SJSA1 (cell line): ENCODE data around the gene C1QTNF2. TPM values are rescaled to one million over a fixed set of nuclear protein-coding genes. Genes with fewer than 3 reads are reported as not detected.

Source experiments
- DNase-seq, 2 experiments: peaks; one replicate each; pipeline ENCODE4 v3.0.0-alpha.2; 2015 to 2020; ENCODE audit warnings: low spot score in 2 of 2, low read depth in 1 of 2
- H3K27ac ChIP-seq: fragments of 250-450 bp; sonication (Bioruptor Pico); 2 replicates; pipeline ENCODE4 v1.5.1; 2020; ENCODE audit warnings: mild to moderate bottlenecking, moderate library complexity
- H3K27me3 ChIP-seq: fragments of 250-450 bp; sonication (Bioruptor Pico); replicated peaks from 2 replicates; pipeline ENCODE4 v1.5.1; 2020; ENCODE audit warnings: mild to moderate bottlenecking, moderate library complexity
- H3K36me3 ChIP-seq: fragments of 250-450 bp; sonication (Bioruptor Pico); 2 replicates; pipeline ENCODE4 v1.5.1; 2020; ENCODE audit warnings: mild to moderate bottlenecking
- H3K4me1 ChIP-seq: fragments of 250-450 bp; sonication (Bioruptor Pico); replicated peaks from 2 replicates; pipeline ENCODE4 v1.6.1; 2021; ENCODE audit warnings: mild to moderate bottlenecking
- H3K4me3 ChIP-seq: fragments of 250-450 bp; sonication (Bioruptor Pico); 2 replicates; pipeline ENCODE4 v1.5.1; 2020; ENCODE audit warnings: mild to moderate bottlenecking
- H3K9me3 ChIP-seq: fragments of 250-450 bp; sonication (Bioruptor Pico); replicated peaks from 2 replicates; pipeline ENCODE4 v1.5.1; 2020; ENCODE audit warnings: mild to moderate bottlenecking
- total RNA-seq: library from RNA; depleted of rRNA; stranded (reverse); fragments of >200 nt; shearing (Covaris generic); gene quantifications from 2 replicates; pipeline ENCODE4 v1.2.3, GENCODE V29; 2014

The C1QTNF2 gene
- total RNA-seq, 1 experiment from 2014 or later, result 5.7 TPM

DNA sequence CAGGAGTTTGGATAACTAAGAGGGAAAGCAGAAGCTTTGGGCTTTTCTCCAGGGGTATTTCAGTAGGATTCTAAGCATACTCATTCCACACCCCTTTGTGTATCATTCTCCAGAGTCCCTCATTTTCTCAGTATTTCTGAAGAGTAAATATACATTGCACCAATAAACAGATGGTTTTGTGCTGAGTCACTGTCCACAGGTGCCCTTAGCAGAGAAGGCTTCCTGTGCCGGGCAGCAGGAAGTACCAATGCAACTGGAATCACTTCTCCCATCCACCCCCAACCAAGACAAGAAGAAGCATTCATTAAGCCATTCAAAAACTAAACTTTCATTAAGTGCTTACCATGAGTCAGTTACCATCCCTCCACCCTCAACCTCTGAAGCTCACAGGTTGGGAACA lies 54.5 kb downstream of the C1QTNF2 start:
- H3K36me3 ChIP-seq, result peaks cover 7% of the 10 kb centered on the region
- H3K27ac ChIP-seq, result peak overlapping the region; percentile 60
- peaks cover 8% of the 10 kb centered on the region; the same call in 1 of the 2 replicates for H3K9me3 ChIP-seq
- H3K27me3 ChIP-seq, result no peaks in the 10 kb centered on the region
- DNase-seq, result peak; percentile 91 to 95
- H3K4me1 ChIP-seq, result peaks cover 43% of the 10 kb centered on the region
- H3K4me3 ChIP-seq, result no peak overlapping the region

GRCh38 chr5:160312960-160313727 lies 57.3 kb downstream of the C1QTNF2 start:
- Histone ChIP-seq H3K27ac (no peak overlapping the region), H3K27me3 (no peaks in the 10 kb centered on the region), H3K4me1 (peaks cover 48% of the 10 kb centered on the region), H3K4me3 (peak overlapping the region; percentile 99), H3K36me3 (peaks cover 35% of the 10 kb centered on the region), H3K9me3 (peaks cover 8% of the 10 kb centered on the region; the same call in 1 of the 2 replicates)
- DNase-seq, result no peak

DNA sequence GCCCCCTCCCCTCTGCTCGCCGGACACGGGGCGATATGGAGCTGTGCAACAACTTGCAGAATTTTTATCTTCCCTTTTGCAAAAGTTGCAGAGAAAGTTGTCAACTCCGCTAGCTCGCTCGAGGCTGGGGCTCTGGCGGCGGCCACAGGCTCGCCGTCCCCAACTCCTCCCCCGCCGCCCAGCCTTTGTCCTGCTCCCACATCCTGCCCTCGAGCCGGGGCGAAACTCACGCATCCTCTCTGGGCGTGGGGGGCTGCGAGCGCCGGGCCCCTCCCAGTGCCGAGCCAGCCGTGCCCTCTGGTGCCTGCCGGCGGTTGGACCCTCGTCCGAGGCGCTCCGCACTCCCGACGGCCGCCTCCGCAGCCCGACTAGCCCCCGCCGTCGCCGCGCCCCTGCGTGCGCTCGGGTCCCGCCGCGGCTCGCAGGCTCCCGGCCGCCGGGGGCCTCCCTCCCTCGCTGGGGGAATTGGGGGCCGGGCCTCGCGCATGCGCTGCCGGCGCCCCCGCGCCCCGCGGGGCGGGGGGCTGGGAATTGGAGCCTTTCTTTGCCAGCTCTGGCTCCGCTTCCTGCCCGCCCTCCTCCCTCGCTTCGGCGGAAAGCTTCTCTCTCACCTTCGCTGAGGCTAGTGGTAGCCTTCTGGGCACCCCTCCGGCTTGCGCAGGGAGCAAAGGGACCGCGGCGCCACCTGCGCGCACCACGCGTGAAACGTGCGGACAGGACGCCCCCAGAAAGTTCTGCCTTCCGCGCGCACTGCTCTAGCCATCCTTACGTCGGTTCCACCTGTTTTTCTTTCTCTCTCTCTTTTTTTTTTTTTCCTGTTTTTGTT lies 58.1 kb downstream of the C1QTNF2 start, which contains the start of gene CCNJL:
Gene CCNJL (minus strand): TSS at position 431 of the 826 bp plus-strand sequence. CDS start 641 bp downstream, outside the sequence.
- peak within 1 kb of the TSS; percentile 82 for H3K27ac ChIP-seq

GRCh38 chr5:160311491-160312133 lies 58.8 kb downstream of the C1QTNF2 start:
- Histone ChIP-seq H3K4me1 (peaks cover 40% of the 10 kb centered on the region), H3K27ac (peak overlapping the region; percentile 82), H3K9me3 (peaks cover 8% of the 10 kb centered on the region; the same call in 1 of the 2 replicates), H3K36me3 (peaks cover 50% of the 10 kb centered on the region), H3K4me3 (peak overlapping the region; percentile 99), H3K27me3 (no peaks in the 10 kb centered on the region)
- DNase-seq, result no peak

More for the DNA sequence above, 58.1 kb downstream of the C1QTNF2 start, which contains the start of gene CCNJL:
- Histone ChIP-seq H3K4me3 (peak within 1 kb of the TSS; percentile 99), H3K36me3 (peaks cover 43% of the 10 kb centered on the region), H3K9me3 (peaks cover 8% of the 10 kb centered on the region; the same call in 1 of the 2 replicates), H3K4me1 (peaks cover 47% of the 10 kb centered on the region), H3K27me3 (no peaks in the 10 kb centered on the region)
- DNase-seq, result peak; percentile 82 to 90

DNA sequence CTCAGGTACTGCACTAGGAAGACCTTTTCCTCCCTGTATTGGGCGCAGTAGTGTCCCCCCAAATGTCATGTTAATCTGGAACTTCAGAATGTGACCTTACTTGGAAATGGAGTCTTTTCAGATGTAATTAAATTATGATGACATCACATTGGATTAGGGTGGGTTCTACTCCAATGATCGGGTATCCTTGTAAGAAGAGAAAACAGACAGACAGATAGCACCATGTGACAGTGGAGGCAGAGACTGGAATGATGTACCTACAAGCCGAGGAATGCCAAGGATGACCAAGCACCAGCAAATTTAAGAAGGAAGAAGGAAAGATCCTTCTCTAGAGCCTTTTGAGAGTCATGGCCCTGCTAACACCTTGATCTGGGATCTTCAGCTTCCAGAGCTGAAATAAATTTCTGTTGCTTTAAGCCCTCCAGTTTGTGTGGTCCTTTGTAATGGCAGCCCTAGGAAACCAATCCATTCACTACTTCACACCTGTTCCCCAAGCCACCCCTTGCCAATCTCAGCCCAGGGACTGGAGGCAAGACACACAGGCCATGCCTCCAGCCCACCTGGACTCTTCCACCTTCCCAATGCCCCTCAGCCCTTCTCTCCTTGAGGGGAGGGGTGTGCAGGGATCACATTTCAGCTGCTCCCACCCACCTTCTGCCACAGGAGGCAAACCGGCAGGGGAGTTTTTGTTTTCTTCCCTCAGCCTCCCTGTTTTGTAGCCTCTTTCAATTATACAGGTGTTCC lies 59.7 kb downstream of the C1QTNF2 start:
- Histone ChIP-seq H3K4me3 (no peak overlapping the region; the same call in 1 of the 2 replicates), H3K4me1 (peaks cover 31% of the 10 kb centered on the region), H3K27ac (no peak overlapping the region), H3K36me3 (peaks cover 57% of the 10 kb centered on the region), H3K9me3 (peaks cover 8% of the 10 kb centered on the region; the same call in 1 of the 2 replicates), H3K27me3 (no peaks in the 10 kb centered on the region)
- DNase-seq, result no peak

DNA sequence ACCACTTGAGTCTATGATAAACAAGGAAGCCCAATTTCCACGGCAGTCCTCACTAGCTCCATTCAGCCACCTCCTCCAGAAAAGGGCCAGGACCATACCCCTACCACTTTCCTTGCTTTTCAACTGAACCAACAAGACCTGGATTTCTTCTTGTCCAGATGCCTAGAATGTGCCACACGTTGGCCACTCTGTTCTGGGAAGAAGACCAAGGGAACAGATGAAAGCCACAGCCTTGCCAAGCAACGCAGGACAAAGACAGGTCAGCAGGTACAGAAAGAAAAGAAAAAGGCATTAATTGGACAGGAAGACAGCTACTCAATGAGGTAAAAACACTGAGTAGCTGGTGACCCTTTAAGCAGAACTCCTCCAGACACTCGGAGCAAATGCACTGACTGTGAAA lies 60.3 kb downstream of the C1QTNF2 start:
- Histone ChIP-seq H3K27ac (no peak overlapping the region), H3K36me3 (peaks cover 63% of the 10 kb centered on the region), H3K27me3 (no peaks in the 10 kb centered on the region), H3K4me3 (no peak overlapping the region), H3K9me3 (peaks cover 8% of the 10 kb centered on the region; the same call in 1 of the 2 replicates), H3K4me1 (peaks cover 27% of the 10 kb centered on the region)
- DNase-seq, result no peak

DNA sequence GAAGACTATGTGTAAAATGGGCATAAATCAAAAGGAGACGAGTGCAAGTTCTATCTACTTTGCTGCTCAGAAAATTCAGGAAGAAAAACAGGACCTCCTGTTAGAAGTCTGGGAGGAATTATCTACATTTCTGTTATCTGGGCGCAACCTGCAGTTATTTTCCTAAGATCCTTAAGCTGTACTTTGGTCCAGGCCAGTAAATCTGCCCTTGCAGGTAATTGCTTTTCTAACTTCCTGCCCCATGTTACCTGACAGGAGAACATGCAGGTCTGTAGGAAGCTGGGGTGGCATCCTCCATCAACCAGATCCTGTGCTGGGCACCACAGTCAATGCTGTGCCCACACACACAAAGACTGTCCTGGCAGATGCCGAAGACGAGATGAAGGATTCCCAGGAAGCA lies 63.7 kb downstream of the C1QTNF2 start:
- Histone ChIP-seq H3K27ac (no peak overlapping the region), H3K4me1 (peaks cover 24% of the 10 kb centered on the region), H3K36me3 (peaks cover 80% of the 10 kb centered on the region), H3K9me3 (peaks cover 1% of the 10 kb centered on the region; the same call in 1 of the 2 replicates), H3K27me3 (no peaks in the 10 kb centered on the region), H3K4me3 (no peak overlapping the region)
- DNase-seq, result no peak

GRCh38 chr5:160305319-160305718 lies 65.1 kb downstream of the C1QTNF2 start:
- Histone ChIP-seq H3K27ac (no peak overlapping the region), H3K4me1 (peaks cover 11% of the 10 kb centered on the region), H3K27me3 (no peaks in the 10 kb centered on the region), H3K36me3 (peaks cover 78% of the 10 kb centered on the region), H3K4me3 (no peak overlapping the region), H3K9me3 (no peaks in the 10 kb centered on the region)
- DNase-seq, result no peak

- Histone ChIP-seq H3K9me3 (no peaks in the 10 kb centered on the region), H3K36me3 (peaks cover 72% of the 10 kb centered on the region), H3K4me3 (no peak overlapping the region), H3K27ac (no peak overlapping the region), H3K4me1 (peaks cover 11% of the 10 kb centered on the region), H3K27me3 (no peaks in the 10 kb centered on the region)
- no peak for DNase-seq
Observed at GRCh38 chr5:160303690-160304089, 66.7 kb downstream of the C1QTNF2 start.

- Histone ChIP-seq H3K4me1 (peaks cover 7% of the 10 kb centered on the region), H3K27ac (no peak overlapping the region), H3K4me3 (no peak overlapping the region), H3K9me3 (no peaks in the 10 kb centered on the region), H3K27me3 (no peaks in the 10 kb centered on the region), H3K36me3 (peaks cover 41% of the 10 kb centered on the region)
- no peak for DNase-seq
Observed at GRCh38 chr5:160298189-160298588, 72.2 kb downstream of the C1QTNF2 start.

DNA sequence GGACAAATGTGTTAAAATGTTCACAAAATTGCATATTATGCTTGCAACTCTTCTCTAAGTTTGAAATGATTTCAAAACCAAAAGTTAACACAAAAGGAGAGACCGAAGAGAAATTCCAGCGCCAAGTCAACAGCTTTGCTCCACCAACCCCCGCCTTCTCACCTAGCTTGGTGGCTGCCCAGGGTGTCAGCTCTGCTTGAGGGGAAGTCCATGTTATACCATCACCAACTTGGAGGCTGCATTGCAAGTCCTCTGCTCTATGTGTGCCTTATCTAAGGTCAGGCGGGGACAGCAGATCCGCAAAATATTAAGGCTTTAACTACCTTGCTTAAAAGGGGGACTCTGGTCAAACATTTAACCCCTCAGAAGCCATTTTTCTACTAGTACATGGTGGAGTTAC lies 72.7 kb downstream of the C1QTNF2 start:
- Histone ChIP-seq H3K27me3 (no peaks in the 10 kb centered on the region), H3K36me3 (peaks cover 36% of the 10 kb centered on the region), H3K4me1 (peaks cover 7% of the 10 kb centered on the region), H3K9me3 (no peaks in the 10 kb centered on the region), H3K27ac (no peak overlapping the region), H3K4me3 (no peak overlapping the region)
- no peak for DNase-seq
